Measurements from ENCODE around the gene ZNF451.
A peak's percentile ranks its signal among the peaks of the same experiment; 100 is the strongest.

The ZNF451 gene

GRCh38 chr6:57159127-57159526, 69.1 kb downstream of the ZNF451 start:
- DNase-seq = no peak

- DNase-seq = no peak
These were observed 72.0 kb downstream of the ZNF451 start for GRCh38 chr6:57162028-57162427.

- no peak for DNase-seq
These were observed 72.5 kb downstream of the ZNF451 start for GRCh38 chr6:57162516-57162915.

GRCh38 chr6:57163956-57164355, 74.0 kb downstream of the ZNF451 start:
- peak; percentile 16 for DNase-seq

GRCh38 chr6:57165080-57165479, 75.1 kb downstream of the ZNF451 start:
- DNase-seq = no peak

- peak; percentile 77 for DNase-seq
These were observed 82.4 kb downstream of the ZNF451 start, which contains the start of gene BAG2 for GRCh38 chr6:57172136-57173055. Gene BAG2, plus strand, starts transcription at chr6:57172326. Its CDS starts 372 bp downstream, at chr6:57172698.

- peak; percentile 7 for DNase-seq
These were observed 83.3 kb downstream of the ZNF451 start for GRCh38 chr6:57173056-57173885.

GRCh38 chr6:57173886-57174510, 84.0 kb downstream of the ZNF451 start:
- no peak for DNase-seq

- DNase-seq = no peak
These were observed 84.5 kb downstream of the ZNF451 start for GRCh38 chr6:57174511-57174907.

GRCh38 chr6:57177545-57178265, 87.7 kb downstream of the ZNF451 start:
- no peak for DNase-seq

GRCh38 chr6:57180596-57180995, 90.6 kb downstream of the ZNF451 start:
- no peak for DNase-seq

- DNase-seq = no peak
These were observed 92.0 kb downstream of the ZNF451 start for GRCh38 chr6:57182017-57182432.

- no peak for DNase-seq
These were observed 93.3 kb downstream of the ZNF451 start for GRCh38 chr6:57183336-57183735.

GRCh38 chr6:57190140-57190539, 100.2 kb downstream of the ZNF451 start:
- DNase-seq = no peak

GRCh38 chr6:57193177-57193576, 103.2 kb downstream of the ZNF451 start:
- no peak for DNase-seq

- no peak for DNase-seq
These were observed 105.5 kb downstream of the ZNF451 start for GRCh38 chr6:57195457-57195856.

GRCh38 chr6:57198926-57199636, 109.1 kb downstream of the ZNF451 start:
- no peak for DNase-seq

GRCh38 chr6:57201718-57202117, 111.7 kb downstream of the ZNF451 start:
- DNase-seq = no peak

GRCh38 chr6:57205550-57206328, 115.8 kb downstream of the ZNF451 start:
- DNase-seq = no peak

- DNase-seq = no peak
These were observed 117.2 kb downstream of the ZNF451 start for GRCh38 chr6:57207141-57207540.

- no peak for DNase-seq
These were observed 117.9 kb downstream of the ZNF451 start for GRCh38 chr6:57207872-57208271.

Measured in suppressor macrophage treated with lipopolysaccharide for 4 hours (primary cell).